OCI-LY3 (cell line): ENCODE measurements around the gene EXO1.

Experiments used
- CTCF ChIP-seq: fragments of 200-600, 300-600 bp; sonication (generic); IDR thresholded peaks from 2 replicates; pipeline ENCODE4 v1.5.1; 2014; ENCODE audit warnings: antibody characterized with exemption, low read length, low read depth
- EZH2phosphoT487 ChIP-seq: fragments of 200-600 bp; shearing (Covaris generic); IDR thresholded peaks from 2 replicates; pipeline ENCODE4 v1.6.1; 2018; ENCODE audit warnings: antibody characterized with exemption, mixed run types, low read depth

GRCh38 chr1:241934201-241934848, 86.3 kb downstream of the EXO1 start:
- TF ChIP-seq CTCF (no peak), EZH2phosphoT487 (no peak)
